ENCODE results near the gene TAF4B.
"Not testable (repeated sequence)": the region's sequence is repeated elsewhere in the genome, so short reads cannot be mapped to it uniquely, and the experiment has no call there.

Gene TAF4B

DNA sequence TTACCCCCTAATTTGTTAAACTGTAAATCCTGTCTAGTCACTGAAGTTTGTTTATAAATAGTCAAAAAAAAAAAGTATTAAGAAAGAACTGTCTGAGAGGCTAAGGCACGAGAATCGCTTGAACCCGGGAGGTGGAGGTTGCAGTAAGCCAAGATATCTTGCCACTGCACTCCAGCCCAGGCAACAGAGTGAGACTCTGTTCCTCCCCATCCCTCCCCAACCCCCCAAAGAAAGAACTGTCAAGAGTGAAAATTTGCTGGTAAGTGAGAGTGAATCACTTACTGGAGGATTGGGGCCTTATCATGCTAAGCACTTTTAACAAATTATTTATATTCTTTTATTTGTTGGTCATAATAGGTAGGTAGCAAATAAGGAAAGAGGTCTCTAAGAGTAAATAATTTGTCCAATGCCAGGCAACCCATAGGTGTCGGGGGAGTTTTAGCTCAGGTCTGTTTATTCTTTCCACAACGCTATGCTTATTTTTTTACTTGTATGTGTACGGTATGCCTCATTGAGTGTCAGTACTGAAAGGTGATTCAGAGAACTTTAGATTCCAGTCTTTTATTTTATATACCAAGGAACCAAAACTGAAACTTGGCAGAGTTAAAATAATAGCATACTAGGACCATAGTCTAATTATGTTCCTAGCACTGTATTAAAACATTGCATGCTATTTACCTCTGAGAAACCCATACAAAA is 2.5 kb downstream of the TAF4B start:
- Histone ChIP-seq H3K4me2 (peak overlapping the region; percentile 96), H3K4me3 (IDR thresholded peaks at IDR 0.05; ENCODE audit: insufficient read depth, low read depth, low read length) (no peak overlapping the region)
- TF ChIP-seq, protein P1, sequence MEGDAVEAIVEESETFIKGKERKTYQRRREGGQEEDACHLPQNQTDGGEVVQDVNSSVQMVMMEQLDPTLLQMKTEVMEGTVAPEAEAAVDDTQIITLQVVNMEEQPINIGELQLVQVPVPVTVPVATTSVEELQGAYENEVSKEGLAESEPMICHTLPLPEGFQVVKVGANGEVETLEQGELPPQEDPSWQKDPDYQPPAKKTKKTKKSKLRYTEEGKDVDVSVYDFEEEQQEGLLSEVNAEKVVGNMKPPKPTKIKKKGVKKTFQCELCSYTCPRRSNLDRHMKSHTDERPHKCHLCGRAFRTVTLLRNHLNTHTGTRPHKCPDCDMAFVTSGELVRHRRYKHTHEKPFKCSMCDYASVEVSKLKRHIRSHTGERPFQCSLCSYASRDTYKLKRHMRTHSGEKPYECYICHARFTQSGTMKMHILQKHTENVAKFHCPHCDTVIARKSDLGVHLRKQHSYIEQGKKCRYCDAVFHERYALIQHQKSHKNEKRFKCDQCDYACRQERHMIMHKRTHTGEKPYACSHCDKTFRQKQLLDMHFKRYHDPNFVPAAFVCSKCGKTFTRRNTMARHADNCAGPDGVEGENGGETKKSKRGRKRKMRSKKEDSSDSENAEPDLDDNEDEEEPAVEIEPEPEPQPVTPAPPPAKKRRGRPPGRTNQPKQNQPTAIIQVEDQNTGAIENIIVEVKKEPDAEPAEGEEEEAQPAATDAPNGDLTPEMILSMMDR (conservative IDR thresholded peaks at IDR 0.05; ENCODE audit: low read depth, low read length), result no peak

DNA sequence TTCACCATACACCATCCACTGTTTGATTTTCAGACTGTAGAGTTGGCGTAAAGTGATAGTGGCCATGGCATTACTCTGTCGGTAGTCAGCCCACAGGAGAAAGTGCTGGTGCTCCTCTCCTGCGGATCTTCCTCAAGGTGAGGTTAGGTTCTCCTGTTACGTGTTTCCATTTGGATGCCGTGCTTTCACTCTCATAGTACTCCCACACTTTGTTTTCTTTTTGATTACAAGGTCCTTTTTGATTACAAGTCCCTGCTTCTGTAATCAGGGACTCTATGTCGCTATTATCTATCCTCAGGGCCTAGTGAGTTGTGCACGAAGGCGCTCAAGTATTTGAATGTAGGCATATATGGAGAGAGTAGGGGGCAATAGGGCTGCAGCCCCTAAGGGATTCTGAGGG is 4.3 kb downstream of the TAF4B start:
- Histone ChIP-seq H3K4me1 (ENCODE audit: low read depth, poor library complexity, severe bottlenecking) (peaks cover 77% of the 10 kb centered on the region), H2AFZ (ENCODE audit: low read depth) (no peak overlapping the region), H3K4me2 (no peak overlapping the region), H3K27ac (no peak overlapping the region), H3K79me2 (ENCODE audit: insufficient read depth, low read depth) (peaks cover 91% of the 10 kb centered on the region), H3K9ac (no peak overlapping the region), H3K4me3 (IDR thresholded peaks at IDR 0.05; ENCODE audit: insufficient read depth, low read depth, low read length) (no peak overlapping the region), H3K36me3 (ENCODE audit: insufficient read depth) (peaks cover 6% of the 10 kb centered on the region; the same call in 1 of the 2 replicates), H4K20me1 (ENCODE audit: insufficient read depth) (peaks cover 61% of the 10 kb centered on the region), H3K27me3 (ENCODE audit: insufficient read depth, low read depth) (no peaks in the 10 kb centered on the region)
- TF ChIP-seq, protein P1 (conservative IDR thresholded peaks at IDR 0.05; ENCODE audit: low read depth, low read length), result no peak

More for the DNA sequence above, 2.5 kb downstream of the TAF4B start:
- peaks cover 64% of the 10 kb centered on the region for H3K4me1 ChIP-seq (ENCODE audit: low read depth, poor library complexity, severe bottlenecking)
- peaks cover 73% of the 10 kb centered on the region for H3K79me2 ChIP-seq (ENCODE audit: insufficient read depth, low read depth)
- H2AFZ ChIP-seq (ENCODE audit: low read depth), result no peak overlapping the region
- H3K27me3 ChIP-seq (ENCODE audit: insufficient read depth, low read depth), result no peaks in the 10 kb centered on the region
- H3K27ac ChIP-seq, result peak overlapping the region; percentile 84; the same call in 1 of the 2 replicates
- peaks cover 48% of the 10 kb centered on the region for H4K20me1 ChIP-seq (ENCODE audit: insufficient read depth)
- H3K9ac ChIP-seq, result peak overlapping the region; percentile 92; the same call in 1 of the 2 replicates
- H3K36me3 ChIP-seq (ENCODE audit: insufficient read depth), result peaks cover 6% of the 10 kb centered on the region; the same call in 1 of the 2 replicates

DNA sequence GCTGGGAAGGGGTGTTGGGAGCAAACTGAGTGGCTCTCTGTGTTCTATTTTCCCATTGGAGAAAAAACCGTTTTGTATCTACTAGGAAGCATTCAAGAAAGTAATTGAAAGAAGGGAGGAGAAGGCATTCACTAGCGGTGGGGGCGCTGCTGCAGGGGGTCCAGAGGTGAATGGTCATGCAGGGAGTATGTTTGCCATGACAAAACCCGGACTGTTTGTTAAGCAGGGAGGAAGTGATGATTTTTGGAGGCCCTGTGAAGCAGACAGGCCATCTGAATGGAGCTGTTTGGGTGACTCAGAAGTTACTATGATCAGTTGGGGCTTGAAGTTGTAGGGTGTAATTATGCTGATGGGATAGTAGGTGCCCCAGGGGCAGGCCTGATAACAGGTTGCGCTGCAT is 7.0 kb downstream of the TAF4B start:
- Histone ChIP-seq H3K9ac (no peak overlapping the region), H3K36me3 (ENCODE audit: insufficient read depth) (peaks cover 6% of the 10 kb centered on the region; the same call in 1 of the 2 replicates), H3K27me3 (ENCODE audit: insufficient read depth, low read depth) (no peaks in the 10 kb centered on the region), H4K20me1 (ENCODE audit: insufficient read depth) (peaks cover 60% of the 10 kb centered on the region), H3K4me1 (ENCODE audit: low read depth, poor library complexity, severe bottlenecking) (peaks cover 68% of the 10 kb centered on the region), H2AFZ (ENCODE audit: low read depth) (no peak overlapping the region), H3K4me3 (IDR thresholded peaks at IDR 0.05; ENCODE audit: insufficient read depth, low read depth, low read length) (no peak overlapping the region), H3K4me2 (no peak overlapping the region), H3K79me2 (ENCODE audit: insufficient read depth, low read depth) (peaks cover 100% of the 10 kb centered on the region), H3K27ac (no peak overlapping the region)
- TF ChIP-seq, protein P1 (conservative IDR thresholded peaks at IDR 0.05; ENCODE audit: low read depth, low read length), result no peak

DNA sequence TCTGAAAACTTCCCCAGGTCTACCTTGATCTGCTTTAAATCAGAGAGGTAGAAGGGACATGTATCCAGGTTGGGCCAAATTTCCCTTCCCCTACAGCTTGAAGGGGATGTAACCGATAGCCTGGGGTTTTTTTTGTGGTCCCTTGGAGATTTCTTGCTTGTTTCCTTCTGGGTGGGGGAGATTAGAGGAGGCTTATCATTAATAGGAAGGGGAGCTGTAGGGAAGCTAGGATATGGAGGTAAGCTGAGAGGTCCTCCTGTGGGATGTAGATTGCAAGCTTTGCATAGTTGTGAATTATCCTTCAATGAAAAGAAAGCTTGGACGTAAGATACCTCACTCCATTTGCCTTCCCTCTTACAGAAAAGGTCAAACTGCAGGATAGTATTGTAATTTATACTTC is 11.1 kb downstream of the TAF4B start:
- not testable (repeated sequence) for H3K9ac ChIP-seq; H3K36me3 ChIP-seq (ENCODE audit: insufficient read depth); H3K4me3 ChIP-seq (IDR thresholded peaks at IDR 0.05; ENCODE audit: insufficient read depth, low read depth, low read length); H2AFZ ChIP-seq (ENCODE audit: low read depth); H3K27me3 ChIP-seq (ENCODE audit: insufficient read depth, low read depth); H3K27ac ChIP-seq; H3K4me2 ChIP-seq
- peaks cover 99% of the 10 kb centered on the region for H3K79me2 ChIP-seq (ENCODE audit: insufficient read depth, low read depth)
- peaks cover 39% of the 10 kb centered on the region for H4K20me1 ChIP-seq (ENCODE audit: insufficient read depth)
- H3K4me1 ChIP-seq (ENCODE audit: low read depth, poor library complexity, severe bottlenecking), result peaks cover 30% of the 10 kb centered on the region

DNA sequence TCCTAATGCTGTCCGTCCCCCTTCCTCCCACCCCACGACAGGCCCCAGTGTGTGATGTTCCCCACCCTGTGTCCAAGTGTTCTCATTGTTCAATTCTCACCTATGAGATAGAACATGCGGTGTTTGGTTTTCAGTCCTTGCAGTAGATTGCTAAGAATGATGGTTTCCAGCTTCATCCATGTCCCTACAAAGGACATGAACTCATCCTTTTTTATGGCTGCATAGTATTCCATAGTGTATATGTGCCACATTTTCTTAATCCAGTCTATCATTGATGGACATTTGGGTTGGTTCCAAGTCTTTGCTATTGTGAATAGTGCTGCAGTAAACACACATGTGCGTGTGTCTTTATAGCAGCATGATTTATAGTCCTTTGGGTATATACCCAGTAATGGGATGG is 12.5 kb downstream of the TAF4B start:
- Histone ChIP-seq H3K4me1 (ENCODE audit: low read depth, poor library complexity, severe bottlenecking) (peaks cover 19% of the 10 kb centered on the region), H4K20me1 (ENCODE audit: insufficient read depth) (peaks cover 27% of the 10 kb centered on the region), H3K79me2 (ENCODE audit: insufficient read depth, low read depth) (peaks cover 99% of the 10 kb centered on the region)
- not testable (repeated sequence) for H3K4me2 ChIP-seq; H3K36me3 ChIP-seq (ENCODE audit: insufficient read depth); H3K27ac ChIP-seq; H2AFZ ChIP-seq (ENCODE audit: low read depth); H3K27me3 ChIP-seq (ENCODE audit: insufficient read depth, low read depth); H3K4me3 ChIP-seq (IDR thresholded peaks at IDR 0.05; ENCODE audit: insufficient read depth, low read depth, low read length); H3K9ac ChIP-seq

DNA sequence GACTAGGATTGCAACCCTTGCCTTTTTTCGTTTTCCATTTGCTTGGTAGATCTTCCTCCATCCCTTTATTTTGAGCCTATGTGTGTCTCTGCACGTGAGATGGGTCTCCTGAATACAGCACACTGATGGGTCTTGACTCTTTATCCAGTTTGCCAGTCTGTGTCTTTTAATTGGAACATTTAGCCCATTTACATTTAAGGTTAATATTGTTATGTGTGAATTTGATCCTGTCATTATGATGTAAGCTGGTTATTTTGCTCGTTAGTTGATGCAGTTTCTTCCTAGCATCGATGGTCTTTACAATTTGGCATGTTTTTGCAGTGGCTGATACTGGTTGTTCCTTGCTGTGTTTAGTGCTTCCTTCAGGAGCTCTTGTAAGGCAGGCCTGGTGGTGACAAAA is 16.1 kb downstream of the TAF4B start:
- H3K79me2 ChIP-seq (ENCODE audit: insufficient read depth, low read depth), result peaks cover 99% of the 10 kb centered on the region
- not testable (repeated sequence) for H3K4me2 ChIP-seq; H3K27ac ChIP-seq; H3K4me1 ChIP-seq (ENCODE audit: low read depth, poor library complexity, severe bottlenecking); H3K4me3 ChIP-seq (IDR thresholded peaks at IDR 0.05; ENCODE audit: insufficient read depth, low read depth, low read length); H3K36me3 ChIP-seq (ENCODE audit: insufficient read depth); H3K27me3 ChIP-seq (ENCODE audit: insufficient read depth, low read depth); H2AFZ ChIP-seq (ENCODE audit: low read depth); H3K9ac ChIP-seq
- peaks cover 23% of the 10 kb centered on the region for H4K20me1 ChIP-seq (ENCODE audit: insufficient read depth)

DNA sequence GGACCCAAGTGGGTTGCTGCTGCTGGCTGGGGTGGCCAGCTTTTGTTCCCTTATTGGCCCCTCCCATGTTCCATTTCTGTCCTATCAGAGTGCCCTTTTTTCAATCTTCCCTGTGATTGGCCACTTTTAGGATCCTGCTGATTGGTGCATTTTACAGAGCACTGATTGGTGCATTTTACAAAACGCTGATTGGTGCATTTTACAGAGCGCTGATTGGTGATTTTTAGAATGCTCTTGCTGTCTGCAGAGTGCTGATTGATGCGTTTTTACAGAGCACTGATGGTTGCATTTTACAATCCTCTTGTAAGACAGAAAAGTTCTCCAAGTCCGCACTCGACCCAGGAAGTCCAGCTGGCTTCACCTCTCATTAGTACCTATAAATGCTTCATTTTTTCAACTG is 19.2 kb downstream of the TAF4B start:
- not testable (repeated sequence) for H2AFZ ChIP-seq (ENCODE audit: low read depth); H3K4me1 ChIP-seq (ENCODE audit: low read depth, poor library complexity, severe bottlenecking); H3K27ac ChIP-seq; H3K27me3 ChIP-seq (ENCODE audit: insufficient read depth, low read depth); H3K4me2 ChIP-seq; H3K4me3 ChIP-seq (IDR thresholded peaks at IDR 0.05; ENCODE audit: insufficient read depth, low read depth, low read length); H3K36me3 ChIP-seq (ENCODE audit: insufficient read depth); H3K9ac ChIP-seq
- peaks cover 90% of the 10 kb centered on the region for H3K79me2 ChIP-seq (ENCODE audit: insufficient read depth, low read depth)
- H4K20me1 ChIP-seq (ENCODE audit: insufficient read depth), result peaks cover 19% of the 10 kb centered on the region

Measured in KMS-11 (cell line).